COLO668 (cell line): Measurements from ENCODE around the gene CHD6.

ENCODE experiments used
- DNase-seq: peaks from one replicate; lab custom pipeline; 2025; ENCODE audit not compliant: unreplicated experiment; lab: John Stamatoyannopoulos, UW

The CHD6 gene

GRCh38 chr20:41617902-41618806, at the start of gene CHD6:
Gene CHD6 (minus strand): TSS chr20:41618377. CDS start chr20:41551337, 67,040 bp downstream.
- DNase-seq, result peak; percentile 100

- DNase-seq, result no peak
Measured at GRCh38 chr20:41664584-41664983, 46.4 kb upstream of the CHD6 start.

GRCh38 chr20:41657655-41658054, 39.5 kb upstream of the CHD6 start:
- DNase-seq, result no peak

- peak; percentile 22 for DNase-seq
Measured at GRCh38 chr20:41655962-41656618, 37.9 kb upstream of the CHD6 start.

GRCh38 chr20:41654884-41655283, 36.7 kb upstream of the CHD6 start:
- no peak for DNase-seq

- DNase-seq, result peak; percentile 93
Measured at GRCh38 chr20:41654292-41654691, 36.1 kb upstream of the CHD6 start.

DNA sequence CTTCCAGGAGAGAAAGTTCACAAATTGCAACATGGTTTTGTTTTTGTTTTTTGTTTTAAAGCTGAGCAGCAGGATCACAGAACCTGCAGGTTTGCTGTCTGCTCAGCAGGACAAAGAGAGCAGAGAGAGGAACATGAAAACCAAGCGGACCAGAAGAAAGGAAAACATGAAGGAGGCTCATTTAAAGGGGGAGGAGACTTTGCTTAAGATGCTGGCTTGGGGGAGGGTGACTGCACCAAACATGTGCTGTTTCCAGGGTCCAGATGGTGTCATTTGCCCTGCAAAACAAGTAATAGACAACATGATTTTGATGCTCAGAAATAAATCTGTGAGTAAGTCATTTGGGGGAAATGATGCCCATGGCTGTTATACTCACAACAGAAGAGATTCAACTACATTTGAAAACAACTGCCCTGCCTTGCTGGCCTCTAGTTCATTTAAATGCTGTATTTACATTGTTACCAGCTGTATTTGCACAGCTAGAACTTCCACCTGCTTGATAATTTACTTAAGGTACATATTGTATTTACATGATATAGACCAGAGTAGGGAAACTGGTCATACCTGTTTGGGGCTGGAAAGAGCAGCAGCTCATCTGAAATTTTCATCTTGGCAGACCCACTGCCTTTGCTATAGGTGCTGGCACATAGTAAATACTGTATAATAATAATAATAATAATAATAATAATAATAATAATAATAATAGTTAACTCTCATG, 32.2 kb upstream of the CHD6 start:
- DNase-seq, result peak; percentile 87

- peak; percentile 66 for DNase-seq
Measured at GRCh38 chr20:41649489-41649888, 31.3 kb upstream of the CHD6 start.

- no peak for DNase-seq
Measured at GRCh38 chr20:41645372-41645771, 27.2 kb upstream of the CHD6 start.

GRCh38 chr20:41643504-41643938, 25.3 kb upstream of the CHD6 start:
- DNase-seq, result peak; percentile 75

- no peak for DNase-seq
Measured at GRCh38 chr20:41639630-41640029, 21.5 kb upstream of the CHD6 start.

DNA sequence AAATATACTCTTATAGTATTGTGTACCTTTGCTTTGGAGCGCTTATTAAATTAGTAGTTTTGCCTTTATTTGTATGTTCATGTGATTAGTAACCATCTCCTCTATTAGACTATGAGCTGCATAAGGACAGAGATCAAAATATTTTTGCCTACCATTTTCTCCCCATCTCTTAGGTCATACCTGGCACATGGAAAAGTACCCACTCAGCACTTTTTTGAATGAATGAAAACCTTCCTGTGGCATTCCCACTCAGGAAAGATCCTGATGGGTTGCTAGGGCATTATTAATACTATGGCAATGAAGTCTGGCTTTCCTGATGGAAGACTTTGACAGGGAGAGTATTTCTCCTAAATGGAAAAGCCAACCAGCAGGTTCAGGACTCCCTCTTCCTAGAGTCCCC, 20.3 kb upstream of the CHD6 start:
- DNase-seq, result no peak

DNA sequence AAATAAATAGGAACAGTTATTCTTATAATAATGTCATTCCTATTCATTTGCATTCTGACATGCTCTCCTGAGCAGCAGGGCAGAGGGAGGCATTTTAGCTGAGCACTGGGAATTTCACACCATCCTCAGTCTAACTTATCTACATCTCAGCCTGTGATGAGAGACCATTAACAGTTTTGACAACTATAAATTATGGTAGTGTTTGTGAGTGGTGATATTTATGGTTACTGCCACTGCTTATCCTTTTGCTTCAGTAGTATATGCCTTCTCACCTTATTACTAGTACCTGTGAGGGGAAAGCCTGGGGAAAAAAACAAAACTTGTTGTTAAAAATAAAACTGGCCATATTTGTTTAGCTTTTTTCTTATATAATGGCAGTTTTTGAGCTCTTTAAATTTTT, 17.0 kb upstream of the CHD6 start:
- no peak for DNase-seq

DNA sequence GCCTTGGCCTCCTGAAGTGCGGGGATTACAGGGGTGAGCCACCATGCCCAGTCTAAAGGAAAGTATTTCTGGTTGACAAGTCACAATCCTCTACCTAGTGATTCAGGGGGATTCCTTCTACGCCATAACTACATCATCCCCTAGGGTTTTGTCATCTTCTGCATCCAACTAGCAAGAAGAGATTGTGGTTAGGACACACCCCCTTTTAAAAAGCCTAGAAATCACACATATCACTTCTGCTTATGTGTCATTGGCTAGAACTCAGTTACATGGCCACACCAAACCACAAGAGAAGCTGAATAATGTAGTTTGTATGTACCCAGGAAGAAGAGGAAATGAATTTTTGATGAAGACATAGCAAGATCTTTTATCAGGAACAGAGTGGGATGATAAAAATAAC, 14.7 kb upstream of the CHD6 start:
- DNase-seq, result no peak

GRCh38 chr20:41631826-41632225, 13.6 kb upstream of the CHD6 start:
- DNase-seq, result no peak

GRCh38 chr20:41630846-41631245, 12.7 kb upstream of the CHD6 start:
- DNase-seq, result no peak

DNA sequence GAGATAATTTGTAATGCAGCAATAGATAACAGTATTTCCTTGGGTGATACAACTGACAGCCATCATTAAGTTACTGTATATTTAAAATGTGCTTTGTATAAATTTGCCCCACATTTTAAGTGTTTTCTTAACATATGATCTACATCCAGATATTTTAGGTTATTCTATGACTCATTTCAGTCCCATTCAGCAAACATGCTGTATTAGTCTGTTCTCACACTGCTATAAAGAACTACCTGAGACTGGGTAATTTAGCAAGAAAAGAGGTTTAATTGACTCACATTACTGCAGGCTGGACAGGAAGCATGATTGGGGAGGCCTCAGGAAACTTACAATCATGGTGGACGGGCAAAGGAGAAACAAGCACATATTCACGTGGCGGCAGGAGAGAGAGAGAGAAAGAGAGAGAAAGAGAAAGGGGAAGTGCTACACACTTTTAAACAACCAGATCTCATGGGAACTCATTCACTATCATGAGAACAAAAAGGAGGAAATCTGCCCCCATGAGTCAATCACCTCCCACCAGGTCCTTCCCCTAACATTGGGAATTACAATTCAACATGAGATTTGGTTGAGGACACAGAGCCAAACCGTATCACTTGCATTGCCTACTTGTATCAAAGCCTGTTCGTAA, 9.6 kb upstream of the CHD6 start:
- no peak for DNase-seq

GRCh38 chr20:41627001-41627495, 8.9 kb upstream of the CHD6 start:
- no peak for DNase-seq

DNA sequence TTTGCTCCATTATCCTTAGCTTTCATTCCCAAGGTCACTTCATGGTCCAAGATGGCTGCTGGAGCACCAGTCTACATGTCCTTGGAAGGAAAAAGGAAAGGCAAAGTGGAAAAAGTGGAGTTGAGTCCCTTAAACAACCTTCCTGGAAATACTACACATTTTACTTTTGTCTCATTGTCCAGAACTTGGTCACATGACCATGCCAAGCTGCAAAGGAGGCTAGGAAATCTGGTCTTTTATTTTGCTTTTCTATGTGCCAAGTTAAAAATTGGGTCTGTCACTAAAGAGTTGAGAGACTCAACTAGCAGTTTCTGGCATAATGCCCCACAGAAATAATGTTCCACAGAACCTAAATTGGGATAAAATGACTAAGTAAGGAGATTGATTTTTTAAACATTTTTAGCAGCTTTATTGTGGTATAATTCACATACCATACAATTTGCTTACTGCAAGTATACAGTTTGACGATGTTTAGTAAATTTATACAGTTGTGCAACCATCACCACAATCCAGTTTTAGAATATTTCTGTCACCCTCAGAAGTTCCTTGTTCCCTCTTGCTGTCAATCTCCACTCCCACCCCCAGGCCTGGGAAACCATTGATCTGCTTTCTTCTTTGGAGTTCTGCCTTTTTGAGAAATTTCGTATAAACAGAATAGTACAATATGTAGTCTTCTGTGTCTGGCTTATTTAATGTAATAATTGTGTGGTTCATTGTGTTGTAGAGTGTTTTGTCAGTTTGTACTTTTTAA, 5.6 kb upstream of the CHD6 start:
- DNase-seq, result no peak

DNA sequence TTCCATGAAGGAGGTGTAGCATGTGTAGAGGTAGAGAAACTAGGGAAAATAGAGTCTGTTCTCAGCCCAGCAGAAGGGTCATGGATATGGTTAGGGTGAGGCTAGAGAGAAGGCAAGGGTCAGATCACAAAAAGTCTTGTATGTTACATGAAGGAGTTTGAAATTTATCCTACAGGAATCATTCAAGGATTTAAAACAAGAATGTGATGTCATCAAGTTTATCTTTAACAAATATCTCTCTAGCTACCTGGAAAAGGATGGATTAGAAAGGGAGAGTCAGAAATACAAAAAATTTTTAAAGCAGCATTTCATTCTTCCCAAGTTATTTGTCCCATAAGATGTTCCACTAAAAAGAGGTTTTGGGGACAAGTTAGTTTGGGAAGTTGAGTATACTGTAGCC, 4.4 kb upstream of the CHD6 start:
- DNase-seq, result no peak
